B cell (primary cell): Measurements from ENCODE around the gene PSMB8. TPM values are rescaled to one million over a fixed set of nuclear protein-coding genes. Genes with fewer than 3 reads are reported as not detected.

Experiments
- ATAC-seq: fragments of 200-7000 bp; cut with Tn5 transposase; one replicate; pipeline ENCODE4 v1.10.0; 2021; ENCODE audit warnings: low read depth, mild to moderate bottlenecking, moderate number of reproducible peaks, moderate library complexity
- CTCF ChIA-PET: fragments of 350-600 bp; sonication (Branson Sonifier 250); formaldehyde crosslinking; loops from one replicate; lab custom pipeline; 2021; ENCODE audit warnings: antibody characterized with exemption, inconsistent platforms; lab: Charles Lee
- POLR2A ChIA-PET: fragments of 350-600 bp; sonication (Branson Sonifier 250); formaldehyde crosslinking; loops from one replicate; lab custom pipeline; 2021; ENCODE audit warnings: antibody characterized with exemption; lab: Charles Lee
- DNase-seq: peaks from one replicate; pipeline ENCODE4 v3.0.0; 2013
- H2AFZ ChIP-seq: 2 replicates; pipeline ENCODE4 v1.6.1; 2012; ENCODE audit warnings: mild to moderate bottlenecking, low read depth, low read length; ENCODE audit not compliant: insufficient read depth, poor library complexity, severe bottlenecking
- H3K27ac ChIP-seq, 2 donors: 1 replicate in 1 of 2; 2 replicates in 1 of 2; pipeline ENCODE4 v1.5.1; 2012 to 2013; ENCODE audit warnings: low read length in 2 of 2, mild to moderate bottlenecking in 2 of 2, moderate library complexity in 1 of 2
- H3K27me3 ChIP-seq, 4 experiments: fragments of 200-600 bp in 1 of 4; sonication (generic) in 1 of 4; replicated peaks in 1 of 4; 1 replicate in 2 of 4; 2 replicates in 2 of 4; pipeline versions ENCODE4 v1.6.1 to v1.7.0; 2013 to 2016; ENCODE audit warnings: low read length in 3 of 4, mild to moderate bottlenecking in 2 of 4, mixed read lengths in 1 of 4, moderate library complexity in 1 of 4; ENCODE audit not compliant: insufficient read depth in 4 of 4, control insufficient read depth in 3 of 4; ENCODE audit errors: control extremely low read depth in 1 of 4
- H3K36me3 ChIP-seq, 2 experiments: replicated peaks in 1 of 2; 1 replicate in 1 of 2; 2 replicates in 1 of 2; pipeline versions ENCODE4 v1.6.1 to v1.7.1; 2013; ENCODE audit warnings: low read length in 1 of 2; ENCODE audit not compliant: insufficient read depth in 2 of 2, control insufficient read depth in 1 of 2; ENCODE audit errors: control extremely low read depth in 1 of 2, extremely low read depth in 1 of 2
- H3K4me1 ChIP-seq, 2 donors: fragments of 200-600 bp in 1 of 2; sonication (generic) in 1 of 2; 1 replicate in 1 of 2; 2 replicates in 1 of 2; pipeline versions ENCODE4 v1.5.1 to v1.6.1; 2013 to 2017; ENCODE audit warnings: low read length in 2 of 2; ENCODE audit not compliant: control insufficient read depth in 2 of 2, insufficient read depth in 2 of 2
- H3K4me2 ChIP-seq: replicated peaks from 2 replicates; pipeline ENCODE3; 2012; ENCODE audit warnings: mild to moderate bottlenecking, low read depth, low read length; ENCODE audit not compliant: poor library complexity, severe bottlenecking
- H3K4me3 ChIP-seq, 5 experiments: fragments of 200-600 bp in 1 of 5; sonication (generic) in 1 of 5; 1 replicate in 3 of 5; 2 replicates in 2 of 5; pipeline versions ENCODE4 v1.5.1 to v1.7.0; 2011 to 2016; ENCODE audit warnings: low read length in 4 of 5, mild to moderate bottlenecking in 4 of 5, low read depth in 2 of 5, control low read depth in 1 of 5, moderate library complexity in 1 of 5; ENCODE audit not compliant: insufficient read depth in 1 of 5; ENCODE audit errors: control extremely low read depth in 1 of 5, extremely low read depth in 1 of 5
- H3K79me2 ChIP-seq: fragments of 200-600 bp; sonication (generic); one replicate; pipeline ENCODE4 v1.6.0; 2016; ENCODE audit warnings: low read length; ENCODE audit not compliant: control insufficient read depth, insufficient read depth
- H3K9ac ChIP-seq: fragments of 200-600 bp; sonication (generic); 2 replicates; pipeline ENCODE4 v1.6.1; 2017; ENCODE audit warnings: mild to moderate bottlenecking, low read length, moderate library complexity
- H3K9me3 ChIP-seq, 3 donors: one replicate each; pipeline versions ENCODE4 v1.6.1 to v1.7.1; 2013; ENCODE audit warnings: low read length in 2 of 3; ENCODE audit not compliant: control insufficient read depth in 2 of 3, insufficient read depth in 1 of 3; ENCODE audit errors: control extremely low read depth in 1 of 3
- H4K20me1 ChIP-seq: 2 replicates; pipeline ENCODE4 v1.6.0; 2012; ENCODE audit warnings: mild to moderate bottlenecking, low read length; ENCODE audit not compliant: insufficient read depth, control insufficient read depth, poor library complexity, severe bottlenecking
- H3K27ac Mint-ChIP-seq: one replicate; pipeline ENCODE4 v1.8.0; 2021; ENCODE audit warnings: mixed read lengths
- H3K27me3 Mint-ChIP-seq: one replicate; pipeline ENCODE4 v1.8.0; 2021; ENCODE audit warnings: mixed read lengths
- H3K4me1 Mint-ChIP-seq: one replicate; pipeline ENCODE4 v1.8.0; 2021; ENCODE audit warnings: mixed read lengths
- H3K4me3 Mint-ChIP-seq: one replicate; pipeline ENCODE4 v1.8.0; 2021; ENCODE audit warnings: mixed read lengths
- H3K9me3 Mint-ChIP-seq: one replicate; pipeline ENCODE4 v1.8.0; 2022; ENCODE audit warnings: mixed read lengths; ENCODE audit not compliant: insufficient read depth
- EZH2 ChIP-seq: IDR thresholded peaks from 2 replicates; pipeline ENCODE4 v1.6.1; 2012; ENCODE audit warnings: borderline replicate concordance, low read depth, mild to moderate bottlenecking, moderate library complexity, low read length; ENCODE audit not compliant: insufficient read depth, poor library complexity, severe bottlenecking
- WGBS: methylation state at CpG from one replicate; pipeline ENCODE4 v1.1.5; 2013; ENCODE audit warnings: missing lambda C conversion rate; ENCODE audit not compliant: insufficient coverage; 5-methylcytosine and 5-hydroxymethylcytosine counted together
- intact Hi-C: fragments of 100-400 bp; cut with micrococcal nuclease; formaldehyde crosslinking; loops from one replicate; pipeline ENCODE4 v1.10.0; 2022
- polyA plus RNA-seq: library from polyadenylated mRNA; depleted of rRNA; stranded (reverse); fragments of >200 nt; gene quantifications from 2 replicates; pipeline ENCODE4 v1.2.3, GENCODE V29; 2012
- total RNA-seq, 2 donors: library from RNA; stranded (reverse); fragments of 120-200 nt in 1 of 2; gene quantifications; 1 replicate in 1 of 2; 2 replicates in 1 of 2; pipeline versions ENCODE4 v1.2.3 to v1.2.4, GENCODE V29; 2013 to 2022
- TF ChIP-seq, protein P1 (sequence below): fragments of 200-600 bp; IDR thresholded peaks from one replicate; pipeline ENCODE4 v1.8.0; 2022; ENCODE audit warnings: antibody characterized with exemption, mild to moderate bottlenecking

PSMB8 gene
- total and polyA plus RNA-seq, 2 donors (not counting 1 experiment from before 2014, with no cell fraction given) = 129 to 256 TPM

DNA sequence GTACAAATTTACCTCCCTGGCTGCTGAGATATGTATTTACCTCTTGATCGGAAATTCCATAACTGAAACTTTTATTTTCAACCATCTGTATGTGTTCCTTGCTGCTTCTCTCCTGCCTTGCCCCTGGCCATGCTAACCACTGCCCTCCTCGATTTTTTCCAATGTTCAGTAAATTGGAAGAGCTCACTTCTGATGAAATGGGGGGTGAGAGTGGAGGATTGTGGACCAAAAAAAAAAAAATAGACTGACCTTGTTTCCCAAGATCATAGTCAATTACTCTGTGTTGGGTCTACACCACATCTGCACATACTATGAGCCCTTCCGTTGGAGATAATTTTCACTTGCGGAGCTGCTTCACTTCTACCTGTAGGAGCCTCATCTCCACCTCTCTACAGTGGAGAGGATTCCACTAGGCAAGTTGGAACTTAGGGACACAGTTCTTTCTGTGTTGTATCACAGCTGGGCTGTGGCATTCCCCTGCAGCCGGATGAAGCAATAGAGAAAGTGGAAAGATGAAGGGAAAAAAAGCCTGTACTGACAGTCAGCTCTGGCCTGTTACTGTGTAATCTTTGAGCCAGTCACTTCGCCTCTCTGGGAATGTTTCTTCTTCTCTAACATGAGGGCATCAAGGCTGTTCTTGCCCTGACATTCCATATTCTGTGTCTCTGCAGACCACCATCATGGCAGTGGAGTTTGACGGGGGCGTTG is 11.8 kb upstream of the PSMB8 start:
- ATAC-seq = no peak
- no peak for DNase-seq
- H3K4me3 Mint-ChIP-seq = peak overlapping the region; percentile 99
- peaks cover 94% of the 10 kb centered on the region for H3K79me2 ChIP-seq
- H3K36me3 ChIP-seq = peaks cover 26 to 66% of the 10 kb centered on the region in 2 experiments
- ChIA-PET POLR2A (interaction anchor here (0.7 to 6.4 kb wide), 4 partner anchors 12 to 117 kb away, joined by 5 to 282 read pairs (median 16); partner anchors contain the start of genes PSMB8 and TAP2), CTCF (interaction anchor here (1.0 to 8.1 kb wide), 13 partner anchors 8 to 159 kb away, joined by 3 to 359 read pairs (median 4); partner anchors contain the start of genes PSMB8 and TAP2)
- 74% methylated on average over 4 of the region's 8 CpGs for WGBS
- H3K4me3 ChIP-seq = peak overlapping the region in 4 of 5 experiments; percentile 92 to 98 (median 96)
- H3K9me3 Mint-ChIP-seq = no peaks in the 10 kb centered on the region
- TF ChIP-seq, protein P1, sequence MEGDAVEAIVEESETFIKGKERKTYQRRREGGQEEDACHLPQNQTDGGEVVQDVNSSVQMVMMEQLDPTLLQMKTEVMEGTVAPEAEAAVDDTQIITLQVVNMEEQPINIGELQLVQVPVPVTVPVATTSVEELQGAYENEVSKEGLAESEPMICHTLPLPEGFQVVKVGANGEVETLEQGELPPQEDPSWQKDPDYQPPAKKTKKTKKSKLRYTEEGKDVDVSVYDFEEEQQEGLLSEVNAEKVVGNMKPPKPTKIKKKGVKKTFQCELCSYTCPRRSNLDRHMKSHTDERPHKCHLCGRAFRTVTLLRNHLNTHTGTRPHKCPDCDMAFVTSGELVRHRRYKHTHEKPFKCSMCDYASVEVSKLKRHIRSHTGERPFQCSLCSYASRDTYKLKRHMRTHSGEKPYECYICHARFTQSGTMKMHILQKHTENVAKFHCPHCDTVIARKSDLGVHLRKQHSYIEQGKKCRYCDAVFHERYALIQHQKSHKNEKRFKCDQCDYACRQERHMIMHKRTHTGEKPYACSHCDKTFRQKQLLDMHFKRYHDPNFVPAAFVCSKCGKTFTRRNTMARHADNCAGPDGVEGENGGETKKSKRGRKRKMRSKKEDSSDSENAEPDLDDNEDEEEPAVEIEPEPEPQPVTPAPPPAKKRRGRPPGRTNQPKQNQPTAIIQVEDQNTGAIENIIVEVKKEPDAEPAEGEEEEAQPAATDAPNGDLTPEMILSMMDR = no peak
- no peak for TF ChIP-seq EZH2
- no peaks in the 10 kb centered on the region for H3K9me3 ChIP-seq
- H3K27ac Mint-ChIP-seq = peak overlapping the region; percentile 100
- intact Hi-C loops = no loop called here
- H3K4me1 Mint-ChIP-seq = peaks cover 73% of the 10 kb centered on the region
- no peak overlapping the region for H2AFZ ChIP-seq
- H3K4me2 ChIP-seq = peak overlapping the region; percentile 82
- H3K27me3 Mint-ChIP-seq = no peaks in the 10 kb centered on the region
- peaks cover 9% of the 10 kb centered on the region for H4K20me1 ChIP-seq
- no peaks in the 10 kb centered on the region for H3K27me3 ChIP-seq
- H3K27ac ChIP-seq = peak overlapping the region in 1 of 2 donors; percentile 99
- peak overlapping the region; percentile 99 for H3K9ac ChIP-seq
- H3K4me1 ChIP-seq = peaks cover 48 to 56% of the 10 kb centered on the region in 2 donors
